H9 (cell line): ENCODE results near the gene RAB3C. TPM values are rescaled to one million over a fixed set of nuclear protein-coding genes. Genes with fewer than 3 reads are reported as not detected.

Experiments used
- DNase-seq: peaks from one replicate; pipeline ENCODE4 v3.0.0-alpha.2; 2017
- H2AFZ ChIP-seq: one replicate; pipeline ENCODE4 v1.6.1; 2013; ENCODE audit warnings: mild to moderate bottlenecking, low read length, control low read depth, moderate library complexity
- H2AK5ac ChIP-seq: 2 replicates; pipeline ENCODE4 v1.6.1; 2013; ENCODE audit warnings: low read length, control low read depth, mixed read lengths; ENCODE audit not compliant: insufficient read length
- H2BK120ac ChIP-seq: one replicate; pipeline ENCODE4 v1.6.1; 2013; ENCODE audit warnings: low read depth, mild to moderate bottlenecking, low read length, control low read depth, inconsistent platforms; ENCODE audit not compliant: poor library complexity, severe bottlenecking
- H2BK12ac ChIP-seq: 2 replicates; pipeline ENCODE4 v1.6.1; 2013; ENCODE audit warnings: low read length, control low read depth, mixed read lengths, low read depth; ENCODE audit not compliant: insufficient read length
- H2BK15ac ChIP-seq: 2 replicates; pipeline ENCODE4 v1.6.1; 2013; ENCODE audit warnings: low read depth, low read length, control low read depth
- H2BK20ac ChIP-seq: one replicate; pipeline ENCODE4 v1.6.1; 2013; ENCODE audit warnings: low read depth, mild to moderate bottlenecking, low read length, control low read depth, inconsistent platforms; ENCODE audit not compliant: poor library complexity, severe bottlenecking
- H2BK5ac ChIP-seq: 2 replicates; pipeline ENCODE4 v1.6.1; 2013; ENCODE audit warnings: low read length, control low read depth, mixed read lengths; ENCODE audit not compliant: insufficient read length
- H3K14ac ChIP-seq: 2 replicates; pipeline ENCODE4 v1.6.1; 2013; ENCODE audit warnings: low read length, control low read depth; ENCODE audit not compliant: insufficient read depth
- H3K18ac ChIP-seq: 2 replicates; pipeline ENCODE4 v1.6.1; 2013; ENCODE audit warnings: low read depth, mild to moderate bottlenecking, mixed read lengths, low read length, control low read depth; ENCODE audit not compliant: insufficient read length
- H3K23ac ChIP-seq: 2 replicates; pipeline ENCODE4 v1.6.1; 2013; ENCODE audit warnings: low read length, control low read depth, mixed read lengths, low read depth; ENCODE audit not compliant: insufficient read length
- H3K23me2 ChIP-seq: 2 replicates; pipeline ENCODE4 v1.6.1; 2013; ENCODE audit warnings: low read depth, mild to moderate bottlenecking, mixed read lengths, low read length, control low read depth; ENCODE audit not compliant: insufficient read length, poor library complexity, severe bottlenecking
- H3K27ac ChIP-seq: 2 replicates; pipeline ENCODE4 v1.5.1; 2013; ENCODE audit warnings: low read length, control low read depth, mixed read lengths, low read depth; ENCODE audit not compliant: insufficient read length
- H3K27me3 ChIP-seq: 2 replicates; pipeline ENCODE4 v1.6.1; 2013; ENCODE audit warnings: low read length, control low read depth, inconsistent platforms; ENCODE audit not compliant: insufficient read depth
- H3K4ac ChIP-seq: 2 replicates; pipeline ENCODE4 v1.6.1; 2013; ENCODE audit warnings: low read depth, mild to moderate bottlenecking, control low read depth, inconsistent platforms, low read length, moderate library complexity
- H3K4me1 ChIP-seq: 2 replicates; pipeline ENCODE4 v1.6.1; 2013; ENCODE audit warnings: low read length, control low read depth, inconsistent platforms; ENCODE audit not compliant: insufficient read depth
- H3K4me2 ChIP-seq: 2 replicates; pipeline ENCODE4 v1.6.1; 2013; ENCODE audit warnings: low read length, control low read depth, mixed read lengths; ENCODE audit not compliant: insufficient read length, insufficient read depth
- H3K56ac ChIP-seq: 2 replicates; pipeline ENCODE4 v1.6.1; 2013; ENCODE audit warnings: low read depth, mild to moderate bottlenecking, mixed read lengths, low read length, control low read depth; ENCODE audit not compliant: insufficient read length
- H3K79me1 ChIP-seq: 2 replicates; pipeline ENCODE4 v1.6.1; 2013; ENCODE audit warnings: low read depth, mild to moderate bottlenecking, moderate library complexity, low read length, control low read depth, inconsistent platforms; ENCODE audit not compliant: insufficient read depth, poor library complexity, severe bottlenecking
- H3K79me2 ChIP-seq: 2 replicates; pipeline ENCODE4 v1.6.1; 2013; ENCODE audit warnings: low read length, control low read depth, inconsistent platforms; ENCODE audit not compliant: insufficient read depth
- H3K9ac ChIP-seq: 2 replicates; pipeline ENCODE4 v1.6.1; 2013; ENCODE audit warnings: low read length, control low read depth, mixed read lengths; ENCODE audit not compliant: insufficient read length; ENCODE audit errors: extremely low read depth
- H3K9me3 ChIP-seq: one replicate; pipeline ENCODE4 v1.6.1; 2013; ENCODE audit warnings: low read depth, low read length, inconsistent platforms; ENCODE audit not compliant: control insufficient read depth
- H3T11ph ChIP-seq: one replicate; pipeline ENCODE4 v1.6.1; 2013; ENCODE audit warnings: mild to moderate bottlenecking, low read length, control low read depth, inconsistent platforms
- H4K20me1 ChIP-seq: one replicate; pipeline ENCODE4 v1.6.1; 2013; ENCODE audit not compliant: control insufficient read depth, insufficient read length, insufficient read depth
- H4K5ac ChIP-seq: 2 replicates; pipeline ENCODE4 v1.6.1; 2013; ENCODE audit warnings: low read depth, mild to moderate bottlenecking, mixed read lengths, low read length, control low read depth; ENCODE audit not compliant: insufficient read length
- H4K8ac ChIP-seq: replicated peaks from 2 replicates; pipeline ENCODE4 v1.6.1; 2013; ENCODE audit warnings: low read length, control low read depth, mixed read lengths, low read depth; ENCODE audit not compliant: insufficient read length
- H4K91ac ChIP-seq: 2 replicates; pipeline ENCODE4 v1.6.1; 2013; ENCODE audit warnings: low read depth, mild to moderate bottlenecking, moderate library complexity, mixed read lengths, low read length, control low read depth; ENCODE audit not compliant: insufficient read length
- H3K27ac Mint-ChIP-seq, 3 experiments: 2 replicates in 2 of 3; 3 replicates in 1 of 3; pipeline ENCODE4 v1.8.0; 2020 to 2021; ENCODE audit warnings: mixed read lengths in 3 of 3, mild to moderate bottlenecking in 1 of 3, moderate library complexity in 1 of 3
- H3K27me3 Mint-ChIP-seq: 2 replicates; pipeline ENCODE4 v1.8.0; 2021; ENCODE audit warnings: low read depth, mild to moderate bottlenecking, moderate library complexity, mixed read lengths
- H3K36me3 Mint-ChIP-seq, 3 experiments: 2 replicates in 2 of 3; 3 replicates in 1 of 3; pipeline ENCODE4 v1.8.0; 2020 to 2021; ENCODE audit warnings: low read depth in 3 of 3, mixed read lengths in 3 of 3; ENCODE audit not compliant: insufficient read depth in 1 of 3
- H3K4me1 Mint-ChIP-seq, 2 experiments: 2 replicates each; pipeline ENCODE4 v1.8.0; 2020; ENCODE audit warnings: mixed read lengths in 2 of 2
- H3K4me3 Mint-ChIP-seq, 2 experiments: 2 replicates in 1 of 2; 3 replicates in 1 of 2; pipeline ENCODE4 v1.8.0; 2020 to 2021; ENCODE audit warnings: mild to moderate bottlenecking in 2 of 2, mixed read lengths in 2 of 2, moderate library complexity in 1 of 2
- H3K9me3 Mint-ChIP-seq, 2 experiments: 2 replicates in 1 of 2; 3 replicates in 1 of 2; pipeline ENCODE4 v1.8.0; 2020; ENCODE audit warnings: mild to moderate bottlenecking in 2 of 2, mixed read lengths in 2 of 2, moderate library complexity in 1 of 2
- WGBS: extraction: QIAGEN DNeasy Blood & Tissue Kit; methylation state at CpG from one replicate; pipeline ENCODE4 v1.1.7; 2013; ENCODE audit warnings: missing lambda C conversion rate, low lambda C conversion rate, mixed read lengths; ENCODE audit not compliant: insufficient read length; ENCODE audit errors: extremely low coverage; 5-methylcytosine and 5-hydroxymethylcytosine counted together
- total RNA-seq: library from RNA; stranded (reverse); gene quantifications from 2 replicates; pipeline ENCODE4 v1.2.1, GENCODE V29; 2021
- TF ChIP-seq, protein P1 (sequence below): fragments of 200-600 bp; sonication (generic); conservative IDR thresholded peaks from 3 replicates; pipeline ENCODE4 v1.8.0; 2021; ENCODE audit warnings: antibody characterized with exemption, mild to moderate bottlenecking

The RAB3C gene
- total RNA-seq, 1 experiment from 2014 or later: 16.3 TPM

DNA sequence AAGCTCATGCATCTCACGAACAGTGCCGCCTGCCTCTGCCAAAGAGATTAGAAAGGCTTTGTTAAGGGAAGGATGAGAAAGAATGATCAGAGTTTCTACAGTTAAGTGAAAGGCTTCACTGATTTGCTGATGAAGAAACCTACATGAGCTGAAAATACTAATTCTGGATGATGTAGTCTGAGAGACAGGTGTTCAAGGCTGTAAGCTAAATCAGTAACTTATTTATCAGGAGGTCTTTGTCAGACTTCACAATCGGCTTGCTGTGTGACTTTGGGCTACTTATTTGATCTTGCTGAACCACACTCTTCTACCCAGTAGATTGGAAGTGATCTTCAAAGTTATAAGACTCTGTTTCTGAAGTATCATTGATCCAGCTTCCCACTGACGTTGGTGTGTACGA lies 264.2 kb downstream of the RAB3C start:
- Histone ChIP-seq H3K79me2 (no peaks in the 10 kb centered on the region), H2AFZ (no peak overlapping the region), H3T11ph (no peak overlapping the region), H3K18ac (no peak overlapping the region), H3K4ac (no peak overlapping the region), H3K27me3 (no peaks in the 10 kb centered on the region), H3K23ac (no peak overlapping the region), H3K9ac (no peak overlapping the region), H2BK5ac (no peak overlapping the region), H4K91ac (no peak overlapping the region), H3K56ac (no peak overlapping the region), H3K27ac (no peak overlapping the region), H3K79me1 (no peaks in the 10 kb centered on the region), H3K9me3 (no peaks in the 10 kb centered on the region), H4K8ac (no peak overlapping the region), H2AK5ac (no peak overlapping the region), H4K20me1 (no peaks in the 10 kb centered on the region), H3K14ac (no peak overlapping the region), H2BK12ac (no peak overlapping the region), H2BK20ac (no peak overlapping the region), H2BK15ac (no peak overlapping the region), H2BK120ac (no peak overlapping the region), H3K4me2 (no peak overlapping the region), H4K5ac (no peak overlapping the region), H3K23me2 (no peaks in the 10 kb centered on the region), H3K4me1 (no peaks in the 10 kb centered on the region)
- Mint-ChIP-seq H3K4me1 (peaks cover 5% of the 10 kb centered on the region in 2 experiments; a peak in 3 of 4 replicates), H3K36me3 (no peaks in the 10 kb centered on the region), H3K9me3 (no peaks in the 10 kb centered on the region), H3K27ac (no peak overlapping the region), H3K27me3 (no peaks in the 10 kb centered on the region), H3K4me3 (no peak overlapping the region)
- no peak for DNase-seq
- WGBS: no CpG with 5 or more reads among the region's 5 CpGs
- TF ChIP-seq, protein P1, sequence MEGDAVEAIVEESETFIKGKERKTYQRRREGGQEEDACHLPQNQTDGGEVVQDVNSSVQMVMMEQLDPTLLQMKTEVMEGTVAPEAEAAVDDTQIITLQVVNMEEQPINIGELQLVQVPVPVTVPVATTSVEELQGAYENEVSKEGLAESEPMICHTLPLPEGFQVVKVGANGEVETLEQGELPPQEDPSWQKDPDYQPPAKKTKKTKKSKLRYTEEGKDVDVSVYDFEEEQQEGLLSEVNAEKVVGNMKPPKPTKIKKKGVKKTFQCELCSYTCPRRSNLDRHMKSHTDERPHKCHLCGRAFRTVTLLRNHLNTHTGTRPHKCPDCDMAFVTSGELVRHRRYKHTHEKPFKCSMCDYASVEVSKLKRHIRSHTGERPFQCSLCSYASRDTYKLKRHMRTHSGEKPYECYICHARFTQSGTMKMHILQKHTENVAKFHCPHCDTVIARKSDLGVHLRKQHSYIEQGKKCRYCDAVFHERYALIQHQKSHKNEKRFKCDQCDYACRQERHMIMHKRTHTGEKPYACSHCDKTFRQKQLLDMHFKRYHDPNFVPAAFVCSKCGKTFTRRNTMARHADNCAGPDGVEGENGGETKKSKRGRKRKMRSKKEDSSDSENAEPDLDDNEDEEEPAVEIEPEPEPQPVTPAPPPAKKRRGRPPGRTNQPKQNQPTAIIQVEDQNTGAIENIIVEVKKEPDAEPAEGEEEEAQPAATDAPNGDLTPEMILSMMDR: no peak
